Osteoblast (primary cell): Measurements from ENCODE around the gene TPM1. TPM values are rescaled to one million over a fixed set of nuclear protein-coding genes. Genes with fewer than 3 reads are reported as not detected.

ENCODE experiments used
- DNase-seq: peaks from one replicate; pipeline ENCODE4 v3.0.0; 2011; ENCODE audit warnings: low spot score, mixed read lengths; ENCODE audit not compliant: insufficient read length; ENCODE audit errors: missing footprints
- H2AFZ ChIP-seq: 2 replicates; pipeline ENCODE4 v1.6.0; 2011; ENCODE audit warnings: mild to moderate bottlenecking, low read length
- H3K27ac ChIP-seq: 2 replicates; pipeline ENCODE4 v1.5.1; 2011; ENCODE audit warnings: mild to moderate bottlenecking, low read depth, low read length, moderate library complexity
- H3K27me3 ChIP-seq: 2 replicates; pipeline ENCODE4 v1.6.0; 2012; ENCODE audit warnings: mild to moderate bottlenecking, control low read depth, inconsistent platforms, low read length, moderate library complexity; ENCODE audit not compliant: insufficient read depth
- H3K36me3 ChIP-seq: 2 replicates; pipeline ENCODE4 v1.5.1; 2011; ENCODE audit warnings: mild to moderate bottlenecking, low read length, control low read depth, moderate library complexity; ENCODE audit not compliant: insufficient read depth
- H3K4me1 ChIP-seq: 2 replicates; pipeline ENCODE4 v1.5.1; 2011; ENCODE audit warnings: mild to moderate bottlenecking, low read length, control low read depth, moderate library complexity; ENCODE audit not compliant: insufficient read depth
- H3K4me2 ChIP-seq: 2 replicates; pipeline ENCODE4 v1.6.0; 2011; ENCODE audit warnings: mild to moderate bottlenecking, low read length; ENCODE audit not compliant: insufficient read depth
- H3K4me3 ChIP-seq: fragments of 200-600 bp; sonication (generic); 3 replicates; pipeline ENCODE4 v1.5.1; 2012; ENCODE audit warnings: mild to moderate bottlenecking, low read length, inconsistent platforms; ENCODE audit not compliant: insufficient read depth
- H3K79me2 ChIP-seq: 2 replicates; pipeline ENCODE4 v1.6.0; 2012; ENCODE audit warnings: mild to moderate bottlenecking, low read length, control low read depth, inconsistent platforms; ENCODE audit not compliant: insufficient read depth
- H3K9me3 ChIP-seq: 2 replicates; pipeline ENCODE4 v1.5.1; 2011; ENCODE audit warnings: low read depth, low read length, control low read depth
- H4K20me1 ChIP-seq: 2 replicates; pipeline ENCODE4 v1.6.0; 2012; ENCODE audit warnings: mild to moderate bottlenecking, low read length, control low read depth; ENCODE audit not compliant: insufficient read depth
- total RNA-seq: library from RNA; depleted of rRNA; stranded (reverse); fragments of >200 nt; gene quantifications from 2 replicates; pipeline ENCODE4 v1.2.3, GENCODE V29; 2012
- TF ChIP-seq, protein P1 (sequence below): IDR thresholded peaks from 2 replicates; pipeline ENCODE4 v1.5.1; 2011; ENCODE audit warnings: mild to moderate bottlenecking, low read depth, low read length, moderate library complexity; ENCODE audit errors: extremely low read depth

Gene TPM1
- total RNA-seq, 1 donor, result 1,563 TPM

DNA sequence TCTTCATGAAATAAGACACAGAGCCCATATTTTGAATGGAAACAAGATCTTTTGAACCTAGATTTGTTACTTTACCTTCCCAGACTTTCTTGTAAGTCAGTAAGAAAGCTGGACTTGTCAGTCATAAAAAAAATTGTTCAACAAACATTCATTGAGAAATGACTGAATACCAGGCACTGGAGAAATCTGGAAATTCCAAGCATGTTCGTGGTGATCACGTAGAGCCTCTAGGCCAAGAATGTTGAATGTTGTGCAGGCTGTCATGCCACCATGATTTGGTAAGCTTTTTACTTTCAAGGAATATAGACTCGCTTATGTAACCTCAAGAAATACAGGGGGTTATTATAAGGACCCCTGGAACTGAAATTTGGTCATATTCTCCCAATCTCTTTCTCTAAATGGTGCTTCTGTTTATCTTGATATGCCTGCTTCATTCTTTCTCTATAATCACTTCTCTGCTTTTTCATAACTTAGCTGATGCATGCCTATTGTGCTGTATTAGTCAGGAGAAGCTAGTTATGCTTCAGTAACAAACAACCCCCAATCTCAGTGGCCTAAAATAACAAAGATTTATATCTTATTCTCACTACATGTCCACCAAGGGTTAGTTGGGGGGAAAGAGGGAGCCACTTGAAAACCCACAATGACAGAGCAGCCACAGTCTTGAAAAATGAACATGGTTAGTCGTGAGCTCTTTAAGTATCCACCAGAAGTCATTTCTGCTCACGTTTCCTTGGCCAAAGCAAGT is 3.4 kb upstream of the TPM1 start:
- Histone ChIP-seq H3K79me2 (peaks cover 15% of the 10 kb centered on the region), H3K27ac (peak overlapping the region; percentile 56), H2AFZ (no peak overlapping the region), H3K4me3 (no peak overlapping the region), H3K4me2 (no peak overlapping the region), H3K9me3 (no peaks in the 10 kb centered on the region), H3K4me1 (peaks cover 15% of the 10 kb centered on the region), H3K27me3 (no peaks in the 10 kb centered on the region), H4K20me1 (peaks cover 12% of the 10 kb centered on the region), H3K36me3 (peaks cover 12% of the 10 kb centered on the region)
- peak; percentile 90 for DNase-seq
- TF ChIP-seq, protein P1, sequence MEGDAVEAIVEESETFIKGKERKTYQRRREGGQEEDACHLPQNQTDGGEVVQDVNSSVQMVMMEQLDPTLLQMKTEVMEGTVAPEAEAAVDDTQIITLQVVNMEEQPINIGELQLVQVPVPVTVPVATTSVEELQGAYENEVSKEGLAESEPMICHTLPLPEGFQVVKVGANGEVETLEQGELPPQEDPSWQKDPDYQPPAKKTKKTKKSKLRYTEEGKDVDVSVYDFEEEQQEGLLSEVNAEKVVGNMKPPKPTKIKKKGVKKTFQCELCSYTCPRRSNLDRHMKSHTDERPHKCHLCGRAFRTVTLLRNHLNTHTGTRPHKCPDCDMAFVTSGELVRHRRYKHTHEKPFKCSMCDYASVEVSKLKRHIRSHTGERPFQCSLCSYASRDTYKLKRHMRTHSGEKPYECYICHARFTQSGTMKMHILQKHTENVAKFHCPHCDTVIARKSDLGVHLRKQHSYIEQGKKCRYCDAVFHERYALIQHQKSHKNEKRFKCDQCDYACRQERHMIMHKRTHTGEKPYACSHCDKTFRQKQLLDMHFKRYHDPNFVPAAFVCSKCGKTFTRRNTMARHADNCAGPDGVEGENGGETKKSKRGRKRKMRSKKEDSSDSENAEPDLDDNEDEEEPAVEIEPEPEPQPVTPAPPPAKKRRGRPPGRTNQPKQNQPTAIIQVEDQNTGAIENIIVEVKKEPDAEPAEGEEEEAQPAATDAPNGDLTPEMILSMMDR, result no peak

- TF ChIP-seq, protein P1, result no peak
- Histone ChIP-seq H3K79me2 (peaks cover 22% of the 10 kb centered on the region), H3K27ac (peak overlapping the region; percentile 56), H3K4me1 (peaks cover 15% of the 10 kb centered on the region), H3K4me3 (no peak overlapping the region), H3K4me2 (no peak overlapping the region), H3K36me3 (peaks cover 18% of the 10 kb centered on the region), H3K27me3 (no peaks in the 10 kb centered on the region), H2AFZ (no peak overlapping the region), H3K9me3 (no peaks in the 10 kb centered on the region), H4K20me1 (peaks cover 17% of the 10 kb centered on the region)
- DNase-seq, result no peak
Observed at GRCh38 chr15:63039811-63040210, 2.7 kb upstream of the TPM1 start.

DNA sequence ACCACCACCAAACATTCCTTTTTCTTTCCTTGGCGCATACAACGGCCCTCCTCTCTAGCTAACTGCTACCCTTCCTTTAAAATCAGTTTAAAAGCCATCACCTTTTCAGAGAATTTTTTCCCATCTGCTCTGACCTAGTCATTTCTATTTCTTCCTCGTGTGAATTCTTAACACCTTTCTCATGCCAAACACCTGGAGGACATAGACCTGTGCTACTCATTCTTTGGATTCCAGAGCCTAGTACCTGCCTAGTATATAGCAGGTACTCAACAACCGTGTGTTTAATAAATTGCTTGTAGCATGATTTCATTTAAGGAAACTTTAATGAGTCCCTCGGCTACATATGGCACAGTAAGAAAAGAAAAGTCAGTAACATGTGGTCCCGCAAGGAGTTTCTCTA is 2.0 kb upstream of the TPM1 start:
- Histone ChIP-seq H3K4me1 (peaks cover 15% of the 10 kb centered on the region), H3K27ac (no peak overlapping the region), H3K27me3 (no peaks in the 10 kb centered on the region), H3K9me3 (no peaks in the 10 kb centered on the region), H3K79me2 (peaks cover 29% of the 10 kb centered on the region), H3K4me3 (no peak overlapping the region), H4K20me1 (peaks cover 24% of the 10 kb centered on the region), H3K36me3 (peaks cover 25% of the 10 kb centered on the region), H2AFZ (no peak overlapping the region), H3K4me2 (no peak overlapping the region)
- TF ChIP-seq, protein P1, result no peak
- peak; percentile 65 for DNase-seq

DNA sequence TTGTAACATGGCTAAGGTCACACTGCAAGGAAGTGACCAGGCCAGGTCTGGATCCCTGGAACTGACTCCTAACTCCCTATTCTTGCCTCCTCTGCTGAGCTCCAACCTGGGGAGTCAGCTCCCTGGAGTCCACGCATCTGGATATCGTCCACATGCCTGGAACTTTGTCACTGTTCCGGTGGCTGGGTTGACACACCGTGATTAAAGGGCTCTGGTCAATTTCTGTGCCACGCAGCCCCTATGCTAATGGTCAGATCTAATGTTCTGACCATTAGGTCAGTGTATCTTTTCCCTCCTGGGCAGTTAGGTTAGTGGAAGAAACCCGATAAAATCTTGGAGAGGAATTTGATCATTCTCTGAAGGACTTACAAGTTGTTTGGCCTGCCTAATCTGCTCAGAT is 1.6 kb upstream of the TPM1 start:
- TF ChIP-seq, protein P1, result no peak
- Histone ChIP-seq H2AFZ (no peak overlapping the region), H3K9me3 (no peaks in the 10 kb centered on the region), H3K79me2 (peaks cover 34% of the 10 kb centered on the region), H3K4me1 (peaks cover 17% of the 10 kb centered on the region), H3K27ac (peak overlapping the region; percentile 30), H3K36me3 (peaks cover 30% of the 10 kb centered on the region), H4K20me1 (peaks cover 24% of the 10 kb centered on the region), H3K4me2 (peak overlapping the region; percentile 72), H3K4me3 (no peak overlapping the region), H3K27me3 (no peaks in the 10 kb centered on the region)
- no peak for DNase-seq
